Activated CD4-positive, alpha-beta T cell treated with anti-CD3 and anti-CD28 coated beads, Interleukin-2, amount 50 U/mL, for 16 hours (primary cell): ENCODE data around the gene UMODL1.

Source experiments
- DNase-seq: peaks from one replicate; pipeline ENCODE4 v3.0.0-alpha.2; 2020

UMODL1 gene

DNA sequence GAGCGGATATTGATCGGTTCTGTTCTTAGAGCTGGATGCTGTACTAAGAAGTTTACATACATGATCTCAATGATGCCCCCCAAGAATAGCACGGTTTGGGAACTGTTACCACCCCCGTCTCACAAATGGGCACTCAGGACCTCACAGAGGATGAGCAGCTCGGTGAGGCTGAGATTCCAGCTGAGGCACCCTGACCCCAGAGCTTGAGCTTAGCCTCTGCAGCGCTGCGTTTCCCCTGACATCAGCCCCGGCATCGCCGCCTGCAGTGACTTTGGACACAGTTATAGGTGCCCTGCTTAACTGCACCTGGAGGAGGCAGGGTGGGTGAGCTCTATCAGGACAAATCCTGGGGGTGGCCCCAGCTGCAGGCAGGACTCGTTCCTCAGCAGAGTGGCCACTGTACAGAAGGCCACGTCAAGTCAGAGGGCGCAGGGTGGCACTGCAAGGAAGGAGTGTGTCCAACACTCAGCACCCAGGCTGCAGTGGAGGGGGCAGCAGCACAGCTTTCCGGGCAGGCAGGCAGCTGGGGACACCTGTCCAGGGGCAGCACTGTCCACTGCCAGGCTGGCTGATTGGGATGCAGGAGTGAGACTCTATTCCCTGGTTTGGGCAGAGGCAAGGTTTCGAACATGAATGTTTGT lies 82.0 kb downstream of the UMODL1 start:
- DNase-seq: no peak

DNA sequence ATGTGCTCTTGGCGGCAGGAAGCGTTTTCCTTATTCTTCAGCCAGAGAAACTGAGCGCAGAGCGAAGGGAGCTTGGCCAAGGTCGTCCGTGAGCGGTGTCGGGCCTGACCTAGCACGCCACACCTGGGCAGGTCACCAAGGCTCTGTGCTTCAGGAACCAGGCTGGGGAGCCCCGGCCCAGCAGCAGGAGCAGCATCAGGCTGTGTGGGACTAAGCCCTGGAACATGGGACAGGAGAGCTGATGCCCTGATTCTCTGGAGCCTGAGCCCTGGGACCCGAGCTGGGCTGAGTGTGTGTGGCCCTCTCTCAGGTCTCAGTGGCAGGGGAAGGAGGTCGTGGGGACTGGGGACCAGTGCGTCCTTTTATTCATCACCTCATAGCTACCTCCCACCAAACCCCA lies 82.6 kb downstream of the UMODL1 start:
- no peak for DNase-seq

DNA sequence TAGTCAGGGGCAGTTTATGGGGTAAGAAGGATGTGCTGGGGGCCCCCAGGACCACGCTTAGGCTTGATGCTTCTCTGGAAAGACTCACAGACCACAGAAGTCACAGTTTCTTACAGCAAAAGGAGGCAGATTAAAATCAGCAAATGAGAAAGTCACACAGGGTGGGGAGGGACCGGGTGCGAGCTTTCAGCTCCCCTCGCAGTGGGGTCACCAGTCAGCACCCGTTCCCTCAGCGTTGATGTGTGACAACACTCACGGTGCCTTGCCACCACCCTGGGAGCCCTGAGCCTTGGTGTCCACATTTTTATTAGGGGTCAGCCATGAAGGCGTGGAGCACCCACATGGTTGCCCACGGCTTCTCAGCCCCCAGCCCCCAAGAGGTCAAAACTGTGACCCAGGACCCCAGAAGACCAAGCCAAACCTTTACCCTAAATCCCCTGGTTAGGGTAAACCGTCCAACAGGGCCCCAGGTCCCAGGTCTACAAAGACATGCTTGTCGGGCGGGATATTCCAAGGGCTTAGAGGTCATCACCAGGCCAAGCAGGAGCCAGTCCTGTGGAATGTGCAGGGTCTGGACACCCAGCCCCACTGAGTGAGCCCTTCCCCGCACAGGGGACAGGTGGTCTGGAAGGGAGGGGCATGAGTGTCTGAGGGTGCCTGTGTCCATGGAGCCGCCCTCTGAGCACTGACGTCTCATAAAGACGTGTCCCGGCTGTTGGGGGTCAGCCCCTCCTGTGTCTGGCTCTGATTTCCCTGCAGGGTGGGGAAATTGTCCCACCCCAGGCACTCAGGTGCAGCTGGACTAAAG lies 83.3 kb downstream of the UMODL1 start:
- DNase-seq: no peak

DNA sequence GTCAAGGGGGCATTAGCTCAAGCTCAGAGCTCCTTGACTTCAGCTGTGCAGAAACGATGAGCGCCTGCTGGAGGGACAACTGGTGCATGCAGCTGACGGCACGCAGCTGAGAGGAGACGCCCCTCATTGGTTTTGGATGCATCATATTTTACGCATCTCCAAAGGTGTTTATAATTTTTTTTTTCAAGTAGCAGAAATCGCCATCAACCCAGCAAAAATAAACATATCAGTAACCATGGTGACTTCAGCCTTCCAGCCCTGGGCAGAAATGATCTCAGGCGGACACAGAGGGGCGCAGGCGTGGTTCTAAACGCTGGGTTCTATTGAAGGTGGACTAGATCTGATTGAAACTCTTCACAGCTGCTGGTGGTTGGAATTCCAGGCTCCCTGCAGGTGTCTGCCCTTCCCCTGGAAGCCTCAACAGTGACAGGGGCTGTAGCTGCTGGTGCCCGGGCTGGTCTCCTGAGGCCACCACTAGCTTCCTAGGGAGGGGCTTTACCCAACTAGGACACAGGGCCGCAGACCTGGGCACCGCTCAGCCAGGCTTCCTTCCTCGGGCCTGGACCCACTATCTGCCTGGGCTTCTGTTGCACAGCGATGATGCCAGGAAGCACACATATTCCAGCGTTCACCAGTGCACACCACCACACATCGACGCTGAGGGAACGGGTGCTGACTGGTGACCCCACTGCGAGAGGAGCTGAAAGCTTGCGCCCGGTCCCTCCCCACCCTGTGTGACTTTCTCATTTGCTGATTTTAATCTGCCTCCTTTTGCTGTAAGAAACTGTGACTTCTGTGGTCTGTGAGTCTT lies 84.1 kb downstream of the UMODL1 start:
- no peak for DNase-seq

DNA sequence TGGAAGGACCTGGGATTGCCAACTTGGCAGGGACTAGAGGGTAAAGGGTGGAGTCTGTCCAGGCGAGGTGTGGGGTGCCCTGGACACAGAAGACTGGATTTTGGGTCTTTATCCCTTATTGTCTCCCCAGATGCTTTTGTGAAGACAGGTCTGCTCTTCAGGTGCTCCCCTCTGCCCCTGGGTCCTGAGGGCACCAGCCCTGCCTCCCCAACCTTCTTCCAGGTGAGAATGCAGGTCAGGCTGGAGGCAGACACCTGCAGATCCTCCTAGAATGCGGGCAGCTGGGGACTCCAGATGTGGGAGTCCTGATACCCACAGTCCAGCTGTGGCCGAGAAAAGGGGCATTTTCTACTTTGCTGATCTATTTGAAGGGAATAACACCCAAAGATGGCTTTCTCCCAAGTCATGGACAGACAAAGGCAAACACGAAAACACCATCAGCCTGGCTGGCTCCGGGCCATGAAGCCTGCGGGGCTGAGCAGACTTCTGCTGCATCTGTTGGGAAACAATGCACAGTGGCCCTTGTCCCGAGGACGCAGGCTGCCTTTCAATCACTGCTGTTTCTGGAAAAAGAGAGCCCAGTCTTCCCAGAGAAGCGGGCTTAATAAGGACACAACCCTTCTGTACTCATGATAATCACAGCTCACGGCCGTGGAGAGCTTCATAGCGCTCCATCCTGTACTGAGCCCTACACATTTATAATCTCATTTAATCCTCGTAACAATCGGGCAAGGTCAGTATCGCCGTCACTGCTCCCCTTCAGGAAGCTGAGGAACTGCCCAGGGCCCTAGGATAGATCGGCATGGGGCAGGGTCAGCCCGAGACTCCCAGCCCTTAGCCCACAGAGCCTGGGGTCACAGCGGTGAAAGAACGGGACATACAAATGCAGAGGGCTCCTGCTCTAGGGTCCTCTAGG lies 85.8 kb downstream of the UMODL1 start:
- no peak for DNase-seq

DNA sequence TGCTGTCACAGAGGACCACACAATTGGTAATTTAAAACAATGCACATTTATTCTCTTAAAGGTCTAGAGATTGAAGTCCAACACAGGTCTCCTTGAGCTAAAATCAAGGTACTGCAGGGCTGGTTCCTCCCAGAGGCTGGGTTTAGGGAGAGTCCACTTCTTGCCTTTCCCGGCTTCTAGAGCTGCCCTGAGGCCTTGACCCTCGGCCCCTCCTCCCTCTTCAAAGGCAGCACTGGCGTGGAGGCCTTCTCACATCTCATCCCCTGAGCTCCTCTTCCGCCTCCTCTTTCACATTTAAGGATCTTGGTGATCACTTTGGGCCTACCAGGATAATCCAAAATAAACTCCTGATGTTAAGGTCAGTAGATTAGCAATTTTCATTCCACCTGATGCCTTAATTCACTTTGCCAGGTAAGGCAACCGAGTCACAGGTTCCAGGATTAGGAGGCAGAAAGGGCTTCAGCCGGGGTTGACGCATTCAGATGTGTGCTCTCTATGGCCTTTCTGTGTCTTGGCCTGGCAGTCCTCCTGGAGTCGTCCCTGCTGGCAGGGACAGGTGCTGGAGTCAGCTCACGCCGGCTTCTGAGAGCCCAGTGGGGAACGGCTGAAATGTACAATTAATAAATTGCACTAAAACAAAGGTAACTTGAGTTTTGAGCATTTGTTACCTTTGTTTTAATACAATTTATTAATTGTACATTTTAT lies 86.6 kb downstream of the UMODL1 start:
- DNase-seq: no peak

DNA sequence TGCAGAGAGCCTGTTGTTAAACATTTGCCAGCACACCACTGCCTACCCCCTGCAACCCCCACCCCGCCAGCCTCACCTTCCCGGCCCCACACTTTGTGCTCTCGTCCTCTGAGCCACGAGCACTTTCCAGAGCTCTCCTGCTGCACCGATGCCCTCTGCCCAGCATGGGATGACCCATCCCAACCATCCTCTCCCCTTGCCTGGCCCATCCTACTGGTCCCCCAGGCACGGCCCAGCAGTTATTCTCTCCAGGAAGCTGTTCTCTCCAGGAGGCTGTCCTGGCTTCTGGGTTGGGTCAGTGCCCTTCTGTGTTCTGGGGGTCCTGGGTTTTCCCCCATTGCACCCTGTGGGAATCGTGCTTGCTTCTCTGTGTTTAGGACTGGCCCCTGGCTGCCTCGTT lies 87.7 kb downstream of the UMODL1 start:
- DNase-seq: no peak

DNA sequence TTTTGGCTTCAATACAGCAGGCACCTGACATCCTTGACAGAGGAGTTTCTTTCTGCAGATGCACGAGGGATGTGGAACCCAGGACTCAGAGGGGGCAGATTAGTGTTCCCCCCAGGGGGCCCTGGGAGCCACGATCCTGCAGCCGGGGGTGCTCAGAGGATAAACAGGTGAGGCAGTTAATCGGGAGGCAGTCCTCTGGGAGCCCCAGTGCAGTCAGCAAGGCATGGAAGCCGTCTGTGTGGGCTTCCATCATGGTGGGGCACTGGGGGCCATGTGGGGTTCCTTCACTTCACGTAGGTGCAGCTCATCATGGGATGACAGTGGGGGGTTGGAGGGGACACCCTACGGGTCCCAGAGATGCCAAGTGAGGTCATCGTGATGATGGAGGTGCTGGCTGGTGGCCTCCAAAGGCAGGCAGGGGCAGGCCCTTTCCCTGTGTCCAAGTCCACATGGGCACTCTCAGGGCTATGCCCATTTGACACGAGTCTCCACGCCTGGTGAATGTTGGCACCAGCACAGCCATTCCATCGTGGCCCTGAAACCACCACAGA lies 88.5 kb downstream of the UMODL1 start:
- no peak for DNase-seq

DNA sequence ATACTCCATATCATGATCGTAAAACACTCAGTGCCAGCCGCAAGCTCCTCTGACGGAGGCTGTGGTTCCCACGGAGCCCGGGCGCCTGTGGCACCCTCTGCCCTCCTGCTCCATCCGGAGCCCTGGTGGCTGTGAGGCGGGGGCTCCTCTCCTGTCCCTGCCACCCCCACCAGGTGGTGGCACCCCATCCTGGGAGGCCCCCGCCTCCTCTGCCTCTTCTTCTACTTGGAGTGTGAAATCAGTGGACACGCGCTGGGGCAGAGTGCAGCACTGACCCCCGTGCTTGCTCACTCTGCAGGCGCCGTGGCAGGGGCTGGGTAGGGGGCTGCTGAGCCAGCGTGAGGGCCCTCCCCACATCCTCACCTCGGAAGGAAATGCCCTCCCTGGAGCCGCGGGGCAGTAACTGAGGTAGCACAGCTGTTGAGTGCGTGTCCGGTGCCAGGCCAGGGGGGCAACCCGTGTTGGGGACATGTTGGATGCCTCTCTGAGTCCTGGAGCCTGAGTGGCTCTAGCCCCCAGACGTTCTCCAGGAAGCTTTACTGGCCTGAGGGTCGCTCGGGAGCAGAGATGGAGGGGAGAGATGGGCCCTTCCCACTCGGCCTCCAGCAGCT lies 89.1 kb downstream of the UMODL1 start:
- DNase-seq: no peak

DNA sequence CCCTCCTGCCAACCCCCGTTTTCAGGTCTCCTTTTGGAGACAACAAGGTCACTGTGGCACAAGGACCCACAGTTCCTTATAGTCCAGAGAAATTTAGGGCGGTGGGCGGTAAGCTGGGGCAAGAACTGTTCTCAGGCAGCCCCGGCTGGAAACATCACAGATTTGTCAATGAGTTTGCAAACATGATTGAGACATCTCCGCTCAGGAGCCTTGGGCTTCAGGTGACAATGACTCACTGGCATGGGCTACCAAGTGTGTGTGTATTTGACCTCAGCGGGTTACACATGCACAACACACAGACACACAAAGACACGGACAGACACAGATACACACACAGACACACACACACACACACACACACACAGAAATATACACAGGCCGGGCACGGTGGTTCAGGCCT lies 89.6 kb downstream of the UMODL1 start:
- no peak for DNase-seq

DNA sequence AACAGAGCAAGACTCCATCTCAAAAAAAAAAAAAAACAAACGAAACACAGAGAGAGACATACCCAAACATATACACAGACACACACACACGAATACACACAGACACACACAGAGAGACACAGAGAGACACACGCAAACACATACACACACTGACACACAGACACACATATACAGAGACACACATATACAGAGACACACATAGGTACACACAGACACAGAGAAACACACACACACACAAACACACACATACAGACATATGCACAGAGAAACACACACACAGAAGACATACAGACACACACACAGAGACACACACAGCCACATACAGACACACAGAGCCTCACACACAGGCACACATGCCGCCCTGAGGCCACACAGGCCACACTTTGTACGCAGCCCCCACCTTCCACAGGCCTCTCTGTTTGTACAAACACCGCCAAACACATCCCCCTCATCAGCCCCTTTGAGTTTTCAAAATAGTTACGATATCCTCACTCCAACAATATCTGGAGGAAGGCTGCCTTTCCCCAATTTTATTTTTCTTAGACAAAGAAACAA lies 90.4 kb downstream of the UMODL1 start:
- DNase-seq: no peak

DNA sequence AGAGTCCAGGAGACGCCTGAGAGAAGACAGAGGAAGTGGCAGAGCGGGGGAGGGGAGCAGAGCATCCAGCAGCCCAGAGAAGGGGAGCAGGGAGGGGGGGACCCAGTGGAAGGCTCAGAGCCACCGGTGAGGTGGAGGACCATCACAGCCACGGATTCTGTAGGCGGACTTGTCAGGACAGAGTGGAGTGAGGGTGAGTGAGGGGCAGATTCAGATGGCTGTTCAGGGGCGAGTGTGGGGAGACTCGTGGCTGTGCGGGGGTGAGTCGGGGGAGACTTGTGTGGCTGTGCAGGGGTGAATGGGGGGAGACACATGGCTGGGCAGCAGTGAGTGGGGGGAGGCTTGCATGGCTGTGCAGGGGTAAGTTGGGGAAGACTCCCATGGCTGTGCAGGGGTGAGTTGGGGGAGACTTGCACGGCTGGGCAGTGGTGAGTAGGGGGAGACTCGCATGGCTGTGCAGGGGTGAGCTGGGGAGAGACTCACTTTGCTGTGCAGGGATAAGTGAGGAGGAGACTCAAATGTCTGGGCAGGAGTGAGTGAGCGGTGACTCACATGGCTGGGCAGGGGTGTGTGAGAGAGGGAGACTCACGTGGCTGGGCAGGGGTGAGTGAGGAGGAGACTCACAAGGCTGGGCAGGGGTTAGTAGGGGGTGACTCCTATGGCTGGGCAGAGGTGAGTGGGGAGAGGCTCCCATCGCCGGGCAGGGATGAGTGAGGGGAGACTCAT lies 91.0 kb downstream of the UMODL1 start:
- DNase-seq: no peak

DNA sequence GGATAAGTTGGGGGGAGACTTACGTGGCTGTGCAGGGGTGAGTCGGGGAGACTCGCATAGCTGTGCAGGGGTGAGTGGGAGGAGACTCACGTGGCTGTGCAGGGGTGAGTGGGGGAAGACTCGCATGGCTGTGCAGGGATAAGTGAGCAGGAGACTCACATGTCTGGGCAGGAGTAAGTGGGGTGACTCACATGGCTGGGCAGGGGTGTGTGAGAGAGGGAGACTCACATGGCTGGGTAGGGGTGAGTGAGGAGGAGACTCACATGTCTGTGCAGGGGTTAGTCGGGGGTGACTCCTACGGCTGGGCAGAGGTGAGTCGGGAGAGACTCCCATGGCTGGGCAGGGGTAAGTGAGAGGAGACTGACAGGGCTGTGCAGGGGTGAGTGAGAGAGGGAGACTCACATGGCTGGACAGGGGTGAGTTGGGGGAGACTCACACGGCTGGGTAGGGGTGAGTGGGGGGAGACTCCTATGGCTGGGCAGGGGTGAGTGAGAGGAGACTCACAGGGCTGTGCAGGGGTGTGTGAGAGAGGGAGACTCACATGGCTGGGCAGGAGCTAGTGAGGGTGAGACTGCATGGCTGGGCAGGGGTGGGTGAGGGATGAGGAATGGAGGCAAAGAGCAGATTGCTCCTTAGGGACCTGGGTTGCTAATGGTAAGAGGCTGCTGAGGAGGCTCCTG lies 91.9 kb downstream of the UMODL1 start:
- no peak for DNase-seq

DNA sequence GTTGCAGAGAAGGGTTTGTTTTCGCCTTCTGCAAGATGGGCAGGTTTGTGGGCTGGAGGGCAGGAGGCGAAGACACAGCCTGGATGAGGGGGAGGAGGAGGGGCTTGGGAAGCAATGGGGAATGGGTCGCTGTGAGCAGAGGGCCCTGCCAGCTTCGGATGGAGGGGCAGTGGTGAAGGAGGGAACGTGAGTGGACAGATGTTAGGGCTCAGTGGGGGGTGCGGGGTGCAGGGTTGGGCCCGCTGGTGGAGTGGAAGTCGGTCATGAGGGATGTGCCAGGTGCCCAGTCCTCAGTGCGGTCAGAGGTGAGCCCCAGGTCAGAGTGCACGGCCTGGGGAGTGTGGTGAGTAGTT lies 92.4 kb downstream of the UMODL1 start:
- no peak for DNase-seq

DNA sequence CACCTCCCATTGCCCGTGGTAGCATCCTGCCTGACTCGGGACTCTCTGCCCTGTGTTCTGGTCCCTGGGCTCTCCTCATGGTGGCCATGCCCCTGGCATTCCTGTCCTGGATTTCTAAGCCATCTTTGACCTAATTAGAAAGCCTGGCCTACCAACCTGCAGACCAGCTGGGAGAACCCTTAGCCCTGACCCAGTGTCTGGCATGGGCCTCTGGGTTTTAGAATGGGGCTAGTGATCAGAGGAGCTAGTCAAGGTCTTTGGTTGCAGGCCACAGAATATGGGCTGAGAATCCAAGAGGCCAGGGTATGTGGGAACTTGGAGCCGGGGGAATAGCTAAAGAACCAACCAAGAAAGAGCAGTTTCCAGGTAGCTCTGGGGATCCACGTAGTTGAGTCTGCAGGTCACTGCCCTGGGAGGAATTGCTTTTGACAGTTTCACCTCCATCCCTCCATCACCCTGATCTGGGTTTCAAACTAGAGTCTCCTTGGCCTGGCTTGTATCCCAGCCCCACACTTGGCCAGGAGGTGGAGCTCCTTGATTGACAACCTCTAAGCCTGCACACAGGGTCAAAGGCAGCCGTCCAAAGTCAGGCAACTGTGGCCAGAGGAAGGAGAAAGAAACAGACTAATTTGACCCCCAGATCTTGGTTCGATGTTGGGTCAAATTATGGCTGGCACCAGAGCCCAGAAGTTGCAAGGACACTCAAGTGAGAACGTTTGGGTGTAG lies 93.1 kb downstream of the UMODL1 start:
- DNase-seq: peak; percentile 56

DNA sequence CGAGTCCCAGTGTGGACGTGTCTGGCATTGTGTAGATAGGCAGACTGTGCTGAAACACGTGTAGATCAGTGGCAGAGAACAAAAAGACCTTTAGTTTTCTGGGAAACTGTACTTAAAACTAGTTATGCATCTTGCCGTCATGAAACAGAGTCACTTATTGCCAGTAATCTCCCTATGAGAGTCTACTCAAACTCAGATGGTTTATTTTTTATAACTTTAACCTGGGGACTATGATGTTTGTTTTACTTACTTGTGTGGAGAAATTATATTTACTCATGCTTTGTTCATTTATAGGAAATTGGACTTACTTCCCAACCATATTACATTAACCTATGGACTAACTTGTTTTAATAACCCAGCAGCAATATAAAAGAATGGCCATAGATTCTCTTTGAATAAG lies 93.7 kb downstream of the UMODL1 start:
- DNase-seq: no peak

DNA sequence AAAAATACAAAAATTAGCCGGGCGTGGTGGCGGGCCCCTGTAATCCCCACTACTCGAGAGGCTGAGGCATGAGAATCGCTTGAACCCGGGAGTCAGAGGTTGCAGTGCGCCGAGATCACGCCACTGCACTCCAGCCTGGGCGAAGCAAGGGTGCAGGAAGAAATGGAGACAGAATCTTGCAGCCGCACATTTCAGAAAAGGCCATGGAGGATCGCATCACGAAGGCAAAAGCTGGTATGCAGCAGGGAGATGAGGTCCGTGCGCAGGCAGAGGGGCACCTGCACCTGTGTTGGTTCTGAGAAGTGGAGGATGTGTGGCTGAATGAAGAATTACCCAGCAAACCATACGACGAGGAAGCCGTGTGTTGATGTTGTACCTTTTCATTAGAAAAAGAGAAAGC lies 94.8 kb downstream of the UMODL1 start:
- no peak for DNase-seq

DNA sequence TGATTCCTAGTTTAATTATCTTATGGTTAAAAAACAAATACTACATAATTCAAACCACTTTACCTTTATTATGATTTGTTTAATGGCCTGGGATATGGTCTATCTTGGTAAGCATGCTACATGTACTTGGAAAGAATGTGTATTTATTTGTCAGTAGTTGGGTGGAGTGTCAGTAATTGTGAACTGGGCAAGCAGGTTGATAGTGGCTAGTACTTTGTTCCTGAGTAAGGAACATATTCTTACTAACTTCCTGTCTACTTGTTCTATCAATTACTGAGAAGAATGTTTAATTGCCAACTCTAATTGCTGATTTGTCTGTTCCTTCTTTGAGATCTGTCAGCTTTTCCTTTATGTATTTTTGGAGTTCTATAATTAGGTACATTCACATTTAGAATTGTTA lies 98.6 kb downstream of the UMODL1 start:
- DNase-seq: no peak
